GM04504 (cell line): ENCODE data around the gene GREB1L.
"Not testable (repeated sequence)": the region's sequence is repeated elsewhere in the genome, so short reads cannot be mapped to it uniquely, and the experiment has no call there.

Source experiments
- DNase-seq: peaks from one replicate; pipeline ENCODE4 v3.0.0-alpha.2; 2012; ENCODE audit warnings: low read depth

The GREB1L gene

DNA sequence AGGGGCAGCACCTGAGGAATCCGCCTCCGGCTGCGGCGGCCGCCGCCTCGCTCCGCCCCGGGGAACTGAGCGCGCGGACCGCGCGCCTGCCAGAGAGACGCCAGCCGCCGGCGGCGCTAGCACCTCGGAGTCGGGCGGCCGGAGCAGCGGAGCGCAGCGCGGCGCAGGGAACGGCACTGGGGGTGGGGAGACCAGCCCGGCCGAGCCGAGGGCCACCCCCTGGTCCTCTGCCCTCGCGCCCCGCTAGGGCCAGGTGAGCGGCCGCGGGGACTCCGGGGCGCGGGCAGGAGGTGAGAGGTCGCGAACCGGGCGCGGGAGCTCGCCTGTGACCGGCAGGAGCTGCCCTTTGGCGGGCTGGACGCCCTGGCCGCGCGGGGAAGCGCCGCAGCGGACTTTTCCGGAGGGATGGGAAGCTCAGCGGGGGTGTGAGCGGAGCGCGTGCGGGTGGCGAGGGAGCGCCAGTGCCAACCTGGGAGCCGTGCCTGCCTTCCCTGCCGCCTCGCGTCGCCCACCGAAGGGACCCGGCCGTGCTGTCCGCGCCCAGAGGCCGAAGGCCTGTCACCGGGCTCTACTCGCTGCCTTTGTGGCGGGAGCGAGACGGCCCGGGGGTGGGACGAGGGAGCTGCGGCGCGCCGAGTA is at the start of gene GREB1L:
Gene GREB1L, plus strand, starts transcription at position 92 of the 639 bp plus-strand sequence. CDS start 141,287 bp downstream, outside the sequence.
- DNase-seq = peak; percentile 48

DNA sequence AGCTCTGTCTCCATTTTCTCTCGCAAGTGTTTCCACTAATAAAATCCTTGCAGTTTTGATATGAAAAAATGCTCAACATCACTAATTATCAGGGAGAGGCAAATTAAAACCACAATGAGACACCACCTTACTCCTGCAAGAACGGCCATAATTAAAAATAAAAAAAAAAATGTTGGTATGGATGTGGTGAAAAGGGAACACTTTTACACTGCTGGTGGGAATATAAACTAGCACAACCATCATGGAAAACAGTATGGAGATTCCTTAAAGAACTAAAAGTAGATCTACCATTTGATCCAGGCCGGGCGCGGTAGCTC is 49.8 kb upstream of the GREB1L start:
- no peak for DNase-seq

DNA sequence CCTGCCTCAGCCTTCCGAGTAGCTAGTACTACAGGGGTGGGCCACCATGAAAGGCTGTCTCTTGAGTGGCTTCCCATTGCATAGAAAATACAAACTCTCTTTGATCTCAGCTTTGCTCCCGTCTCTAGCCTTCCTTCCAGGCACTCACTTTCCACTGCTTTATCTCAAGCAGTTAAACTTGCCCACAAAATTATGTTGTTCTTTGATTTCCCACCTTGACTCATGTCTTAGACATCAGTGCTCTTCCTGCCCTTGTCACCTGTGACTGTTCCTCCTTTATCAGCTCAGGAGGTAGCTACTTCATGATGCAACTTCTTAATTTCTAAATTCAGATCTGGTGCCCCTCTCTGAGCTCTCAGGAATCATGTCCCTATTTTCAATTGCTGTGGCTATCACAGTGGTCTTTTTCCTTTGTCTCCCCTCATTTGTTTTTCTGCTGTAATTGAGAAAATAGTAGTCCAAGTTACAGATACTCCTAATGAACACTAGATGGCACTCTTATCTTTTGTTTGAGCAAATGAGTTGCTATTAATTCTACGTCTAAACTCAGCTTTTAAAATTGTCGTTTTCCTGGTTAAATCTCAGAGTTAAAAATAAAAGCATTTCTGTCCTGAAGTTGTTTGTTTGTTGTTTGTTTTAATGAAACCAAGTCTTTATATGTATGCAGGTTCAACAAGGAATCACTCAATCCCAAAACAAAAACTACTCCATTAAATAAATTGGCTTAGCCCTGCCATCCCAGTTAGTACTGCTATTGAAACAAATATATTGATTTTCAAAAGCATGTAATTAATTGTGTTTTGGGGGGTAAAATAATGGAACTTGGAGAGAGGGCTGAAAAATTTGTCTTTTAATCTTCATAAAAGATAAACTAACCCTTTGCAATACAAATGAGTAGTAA is 46.9 kb upstream of the GREB1L start:
- DNase-seq = peak; percentile 15

DNA sequence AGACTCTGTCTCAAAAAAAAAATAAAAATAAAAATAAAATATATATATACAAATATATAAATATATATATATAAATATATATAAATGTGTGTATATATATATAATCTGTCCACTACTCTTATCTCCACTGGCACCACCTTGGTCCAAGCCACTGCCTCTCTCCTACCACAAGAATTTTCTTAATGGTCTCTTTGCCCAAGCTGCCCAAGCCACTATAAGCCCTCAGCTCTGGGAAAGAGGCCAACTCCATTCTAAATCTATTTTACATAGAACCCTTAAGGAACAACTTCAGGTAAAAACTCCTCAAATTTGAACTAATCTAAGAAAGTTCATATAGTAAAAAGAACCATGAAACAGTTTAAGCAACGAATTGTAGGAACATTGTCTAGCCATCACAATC is 45.6 kb upstream of the GREB1L start:
- no peak for DNase-seq

DNA sequence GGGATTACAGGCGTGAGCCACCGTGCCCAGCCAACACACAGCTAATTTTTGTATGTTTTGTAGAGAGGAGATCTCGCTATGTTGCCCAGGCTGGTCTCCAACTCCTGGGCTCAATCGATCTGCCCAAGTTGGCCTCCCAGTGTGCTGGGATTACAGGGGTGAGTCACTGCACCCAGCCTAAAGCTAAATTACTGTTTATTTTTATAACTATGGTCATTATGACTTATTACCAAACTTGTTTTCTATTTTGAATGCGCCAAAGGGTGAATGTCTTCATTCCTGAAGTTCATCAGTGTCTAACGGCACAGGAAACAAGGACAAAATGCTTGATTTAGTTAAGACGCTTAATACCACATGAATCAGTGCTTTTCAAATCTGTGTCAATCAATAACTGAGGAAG is 38.9 kb upstream of the GREB1L start:
- DNase-seq = no peak

DNA sequence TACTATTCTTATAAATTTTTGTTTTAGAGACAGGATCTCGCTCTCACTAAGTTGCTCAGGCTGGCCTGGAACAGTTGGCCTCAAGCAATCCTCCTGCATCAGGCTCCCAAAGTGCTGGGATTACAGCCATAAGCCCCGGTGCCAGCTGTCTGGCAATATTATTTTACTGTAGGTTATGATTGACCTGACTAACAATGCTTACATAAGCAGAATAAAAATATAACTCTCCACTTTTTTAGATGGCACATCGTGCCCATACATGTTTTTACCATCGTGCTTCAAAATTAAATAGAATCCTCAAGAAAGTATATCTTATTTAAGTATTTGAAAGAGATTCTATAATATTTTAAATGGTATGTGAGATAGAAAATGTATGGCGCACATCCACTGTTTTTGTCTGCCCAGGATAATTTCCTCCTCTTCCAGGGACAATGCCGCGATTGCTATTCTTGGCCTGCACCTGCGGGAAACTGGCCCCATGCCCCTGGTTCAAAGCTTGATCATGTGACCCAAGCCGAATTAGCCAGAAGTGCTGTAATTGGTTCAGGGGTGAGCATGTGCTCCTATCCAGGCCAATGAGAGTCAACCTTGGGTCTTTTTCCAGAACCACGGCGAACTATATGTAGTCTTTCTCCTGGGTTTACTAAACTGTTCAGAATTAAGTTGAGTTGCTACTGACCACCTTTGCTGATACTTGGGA is 38.3 kb upstream of the GREB1L start:
- no peak for DNase-seq

DNA sequence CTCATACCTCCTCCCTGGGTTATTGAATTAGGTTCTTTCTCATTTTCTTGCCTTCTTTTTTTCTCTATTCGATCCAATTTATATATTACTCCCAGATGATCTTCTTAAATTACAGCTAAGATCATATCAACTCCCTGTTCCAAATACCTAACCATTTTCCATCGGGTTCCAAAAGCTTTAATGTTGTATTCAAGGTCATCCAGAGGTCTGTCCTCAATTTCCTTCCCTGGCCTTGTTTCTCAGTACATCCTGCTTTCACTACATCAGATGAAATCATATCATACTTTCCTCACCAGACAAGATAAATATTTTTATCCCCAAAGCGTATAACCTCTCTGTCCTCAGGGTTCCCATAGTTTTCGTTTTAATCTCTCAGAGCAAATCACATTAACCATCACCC is 36.3 kb upstream of the GREB1L start:
- no peak for DNase-seq

DNA sequence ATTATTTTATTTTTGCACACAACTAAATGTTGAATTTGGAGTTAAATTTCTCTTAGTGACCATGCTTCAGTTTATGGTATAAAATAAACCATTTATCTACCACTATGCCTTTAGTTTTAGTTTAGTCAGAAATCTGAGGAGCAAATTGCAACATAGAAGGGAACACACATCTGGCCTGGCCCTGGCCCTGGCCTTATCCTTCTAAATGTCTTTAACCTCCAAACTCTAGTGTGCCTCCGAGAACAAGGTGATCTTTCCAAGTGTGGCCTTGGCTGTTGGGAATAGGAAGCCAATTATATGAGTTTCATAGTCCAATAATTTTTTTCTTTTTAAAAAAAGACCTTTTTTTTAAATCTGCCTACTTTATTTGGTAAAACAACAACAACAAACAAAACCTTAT is 31.8 kb upstream of the GREB1L start:
- no peak for DNase-seq

DNA sequence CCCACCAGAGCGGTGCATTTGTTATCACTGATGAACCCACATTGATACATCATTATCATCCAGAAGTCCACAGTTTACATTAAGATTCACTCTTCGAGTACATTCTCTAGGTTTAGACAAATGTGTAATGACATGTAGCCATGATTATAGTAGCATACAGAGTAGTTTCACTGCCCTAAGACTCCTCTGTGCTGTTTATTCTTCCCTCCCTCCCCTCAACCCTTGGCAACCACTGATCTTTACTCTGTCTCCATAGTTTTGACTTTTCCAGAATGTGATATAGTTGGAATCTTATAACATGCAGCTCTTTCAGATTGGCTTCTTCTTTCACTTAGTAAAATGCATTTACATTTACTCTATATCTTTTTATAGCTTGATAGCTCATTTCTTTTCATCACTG is 31.2 kb upstream of the GREB1L start:
- no peak for DNase-seq

DNA sequence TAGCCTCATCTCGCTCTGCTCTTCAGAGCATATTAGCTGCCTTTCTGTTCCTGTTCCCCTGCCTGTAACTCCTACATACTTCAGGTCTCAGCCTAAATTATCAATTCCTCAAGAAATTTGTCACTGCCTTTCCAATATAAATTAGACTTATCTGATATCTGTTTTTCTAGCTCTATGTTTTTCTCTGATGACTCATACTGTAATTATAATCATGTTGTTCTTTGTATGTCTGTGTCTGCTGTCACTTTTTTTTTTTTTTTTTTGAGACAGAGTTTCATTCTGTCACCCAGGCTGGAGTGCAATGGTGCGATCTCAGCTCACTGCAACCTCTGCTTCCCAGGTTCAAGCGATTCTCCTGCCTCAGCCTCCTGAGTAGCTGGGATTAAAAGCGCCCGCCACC is 27.6 kb upstream of the GREB1L start:
- DNase-seq = not testable (repeated sequence)

DNA sequence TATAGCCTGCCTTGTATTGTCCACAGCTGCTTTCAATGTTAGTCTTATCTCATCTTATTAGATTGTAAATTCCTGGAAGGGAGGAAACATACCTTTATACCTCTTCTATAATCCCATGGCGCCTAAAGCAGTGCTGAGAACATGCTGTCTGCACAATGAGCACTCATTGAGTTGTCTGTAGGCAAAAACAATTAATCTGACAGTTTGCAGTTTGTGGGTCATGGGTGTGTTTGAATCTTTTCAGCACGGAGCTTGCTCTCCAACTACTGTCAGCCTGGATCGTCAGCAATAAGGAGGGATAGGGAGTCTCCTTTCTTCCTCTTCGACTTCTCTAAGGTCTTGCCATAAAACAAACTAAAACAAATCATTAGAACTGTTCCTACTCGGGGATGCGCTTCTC is 26.5 kb upstream of the GREB1L start:
- DNase-seq = no peak

DNA sequence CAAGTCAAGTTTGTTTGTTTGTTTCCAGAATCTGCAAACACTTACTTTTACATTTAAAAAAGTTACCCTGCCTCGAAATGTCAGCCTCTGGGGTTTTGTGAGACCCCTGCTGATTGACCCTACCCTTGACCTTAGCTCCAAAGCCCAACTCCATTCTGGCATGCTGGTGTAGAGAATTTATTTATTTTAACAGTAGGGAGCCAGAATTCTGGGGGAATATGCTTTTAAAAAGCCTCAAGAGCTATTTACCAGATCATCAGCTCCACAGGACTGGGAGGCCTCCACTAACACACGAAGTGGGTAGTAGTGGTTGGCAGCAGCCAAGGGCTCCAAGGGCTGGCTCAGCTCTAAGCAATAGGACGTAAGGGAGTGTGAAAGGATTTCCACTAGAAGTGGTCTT is 23.2 kb upstream of the GREB1L start:
- DNase-seq = no peak

DNA sequence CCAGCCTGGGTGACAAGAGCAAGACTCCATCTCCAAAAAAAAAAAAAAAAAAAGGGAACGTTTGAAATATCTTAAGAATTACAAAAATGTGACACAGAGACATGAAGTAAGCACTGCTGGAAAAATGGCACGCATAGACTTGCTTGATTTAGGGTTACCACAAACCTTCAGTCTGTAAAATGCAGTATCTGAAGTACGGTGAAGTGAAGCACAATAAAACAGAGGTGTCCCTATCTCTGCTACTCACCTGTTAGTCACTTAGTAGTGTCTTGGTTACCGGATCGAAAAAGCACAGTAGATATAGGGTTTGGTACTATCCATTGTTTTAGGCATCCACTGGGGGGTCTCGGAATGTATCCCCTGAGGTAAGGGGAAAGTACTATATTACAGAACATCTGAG is 11.6 kb upstream of the GREB1L start:
- no peak for DNase-seq

DNA sequence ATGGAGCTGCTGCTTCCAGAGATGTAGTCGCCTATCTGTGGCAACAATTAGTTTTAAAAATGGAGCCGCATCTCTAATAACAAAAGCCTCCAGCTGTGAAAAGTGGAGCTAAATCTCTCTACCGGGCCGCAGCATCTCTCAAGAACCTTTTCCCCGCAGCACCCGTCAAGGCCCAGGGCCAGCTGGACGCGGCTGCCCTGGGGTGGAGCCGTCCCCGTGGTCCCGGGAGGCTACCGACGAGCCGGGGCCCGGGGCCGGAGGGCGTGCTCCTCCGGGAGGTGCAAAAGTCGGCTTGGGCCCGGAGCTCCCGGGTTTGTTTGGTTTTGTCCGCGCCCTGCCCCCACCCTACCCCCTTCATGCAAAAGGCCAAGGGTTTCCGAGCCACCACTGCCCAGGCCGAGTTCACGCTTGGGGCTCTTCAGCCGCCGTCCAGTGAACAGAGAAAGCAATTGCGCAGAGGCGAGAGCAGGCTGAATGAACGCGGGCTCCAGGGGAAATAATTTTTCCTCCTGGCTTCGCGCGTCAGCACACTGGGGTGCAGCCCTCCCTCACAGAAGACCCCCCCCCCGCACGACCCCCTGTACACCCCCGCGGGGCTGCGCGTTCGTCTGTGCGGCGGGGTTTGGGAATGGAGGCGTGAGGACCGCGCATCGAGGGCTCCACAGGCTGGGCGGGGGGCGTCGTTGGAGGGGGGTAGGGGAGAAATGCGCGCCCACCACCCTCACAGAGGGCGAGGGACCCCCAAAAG is 557 bp upstream of the GREB1L start:
- DNase-seq = no peak

DNA sequence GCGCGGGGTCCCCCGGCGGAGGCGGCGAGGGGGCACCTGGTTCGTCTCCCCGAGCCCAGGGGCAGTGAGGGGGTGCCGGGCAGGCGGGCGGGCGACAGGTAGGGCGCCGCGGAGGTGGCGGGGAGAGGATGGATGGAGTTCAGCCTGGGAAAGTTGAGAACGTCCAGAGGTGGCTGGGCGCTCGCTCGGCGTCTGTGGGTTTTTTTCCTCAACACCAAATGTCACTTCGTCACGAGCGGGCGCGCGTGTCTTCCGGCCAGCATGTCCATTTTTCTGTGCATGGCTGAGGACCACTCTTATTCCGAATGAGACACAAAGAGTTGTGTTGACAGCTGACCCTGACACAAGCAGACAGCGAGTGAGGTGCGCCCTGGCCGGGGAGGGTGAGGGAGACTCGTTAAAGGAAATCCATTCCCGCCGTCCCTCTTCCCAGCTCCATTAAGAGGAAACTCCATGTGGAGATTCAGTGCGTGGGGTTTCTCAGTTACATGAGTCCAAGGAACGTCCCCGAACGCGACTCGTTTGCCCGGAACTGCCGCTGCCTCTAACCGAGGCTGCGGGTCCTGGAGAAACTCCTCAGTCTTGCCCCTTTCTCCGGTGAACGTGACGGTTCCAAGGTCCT is 859 bp downstream of the GREB1L start:
- no peak for DNase-seq

DNA sequence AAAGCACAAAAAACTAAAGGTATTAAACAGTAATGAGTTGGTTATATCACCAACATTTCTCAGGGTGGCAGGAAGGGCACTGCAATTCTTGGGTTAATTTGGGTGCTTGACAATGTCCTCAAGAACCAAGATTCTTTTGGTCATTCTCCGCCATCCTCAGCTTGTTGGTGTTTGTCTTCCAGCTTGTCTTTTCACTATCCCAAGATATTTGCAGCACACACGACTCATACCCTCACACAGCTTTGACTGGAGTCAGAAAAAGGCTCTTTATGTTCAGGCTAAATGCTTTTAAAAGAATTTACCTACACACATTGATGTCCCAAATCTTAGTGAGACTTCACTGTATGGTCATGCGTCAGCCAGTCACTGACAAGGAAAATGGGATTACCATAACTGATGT is 12.5 kb downstream of the GREB1L start:
- no peak for DNase-seq

DNA sequence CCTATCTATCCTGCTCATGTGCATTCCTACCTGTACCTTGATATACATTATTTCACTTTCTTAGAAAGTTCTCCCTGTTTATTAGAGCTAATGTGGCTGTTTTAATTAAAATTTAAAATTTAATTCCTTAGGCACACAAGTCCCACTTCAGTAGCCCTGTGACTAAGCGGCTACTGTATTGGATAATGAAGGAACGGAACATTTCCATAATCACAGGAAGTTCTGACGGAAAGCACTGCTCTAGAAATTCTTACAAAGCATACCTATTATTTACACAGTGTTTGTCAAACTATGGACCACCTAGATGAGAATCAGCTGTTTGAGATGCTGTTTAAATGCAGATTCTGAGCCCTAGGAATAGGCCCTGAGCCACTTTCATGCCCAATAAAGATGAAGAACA is 13.2 kb downstream of the GREB1L start:
- no peak for DNase-seq

DNA sequence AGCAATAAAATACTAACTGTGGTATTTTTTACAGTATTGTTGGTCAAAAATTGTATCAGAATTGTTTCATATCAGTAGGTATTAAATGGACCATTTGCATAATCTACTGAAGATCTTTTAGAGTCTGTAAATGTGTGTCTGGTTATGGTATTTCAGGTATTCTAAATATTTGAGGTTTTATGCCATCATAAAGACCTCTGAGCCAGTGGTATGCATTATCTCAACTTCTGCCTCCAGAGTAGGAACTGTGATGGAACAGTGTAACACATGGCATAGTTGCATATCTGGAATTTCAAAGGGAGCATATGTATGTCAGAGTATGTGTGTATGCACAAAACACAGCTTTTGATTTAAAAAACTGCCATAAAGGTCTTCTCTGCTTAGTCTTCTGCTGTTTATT is 15.4 kb downstream of the GREB1L start:
- no peak for DNase-seq

DNA sequence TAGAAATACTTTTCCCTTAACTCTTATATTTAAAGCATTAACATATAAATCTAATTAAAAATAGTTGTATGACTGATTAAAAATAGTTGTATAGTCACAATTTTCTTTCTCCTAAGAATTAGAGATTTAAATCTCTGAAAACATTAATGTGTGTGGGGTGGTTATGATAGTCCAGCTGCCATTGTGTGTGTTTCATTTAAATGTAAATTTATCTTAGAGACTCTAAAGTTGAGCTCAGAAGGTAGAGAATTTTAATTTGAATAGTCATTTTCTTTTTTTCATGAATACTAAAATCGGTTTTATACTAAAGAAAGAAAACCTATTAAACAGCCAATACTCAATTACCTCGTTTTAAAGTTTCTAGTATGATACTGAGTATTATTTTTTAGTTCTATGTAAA is 18.6 kb downstream of the GREB1L start:
- DNase-seq = no peak

DNA sequence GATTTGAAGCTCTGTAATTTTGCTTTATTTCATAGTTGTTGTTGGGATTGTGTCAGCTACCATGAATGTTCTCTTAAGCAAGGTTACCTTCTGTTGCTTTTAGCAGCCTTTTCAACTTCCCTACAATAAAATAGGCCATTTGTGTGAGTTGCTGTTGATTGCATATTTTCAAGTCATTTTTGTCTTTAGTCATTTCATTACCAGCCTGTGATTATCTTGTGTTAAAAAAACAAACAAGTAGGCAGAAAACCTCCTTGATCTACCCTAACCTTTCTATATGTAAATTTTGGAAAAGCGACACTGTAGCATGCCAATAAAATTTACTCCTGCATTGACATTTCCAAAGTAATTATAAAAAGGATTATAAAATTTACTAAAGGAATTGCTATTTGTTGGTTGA is 19.3 kb downstream of the GREB1L start:
- DNase-seq = no peak

DNA sequence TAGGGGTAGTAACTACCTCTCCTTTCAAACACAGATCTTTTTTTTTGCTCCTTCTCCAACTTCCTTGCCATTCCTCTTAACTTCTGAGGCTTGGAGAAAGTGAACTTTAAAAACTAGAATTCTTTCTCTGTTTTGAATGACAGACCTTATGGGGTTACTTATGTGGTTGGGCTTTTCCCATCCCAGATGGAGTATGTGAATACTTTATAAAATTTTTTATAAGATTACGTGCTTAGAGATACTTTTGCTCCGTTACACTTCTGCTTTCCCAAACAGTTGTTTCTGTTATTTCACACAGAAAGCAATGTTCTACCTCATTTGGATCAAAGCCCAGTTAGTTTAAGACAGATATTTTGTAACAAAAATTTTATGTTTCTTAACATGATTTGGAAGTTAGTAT is 20.2 kb downstream of the GREB1L start:
- no peak for DNase-seq

DNA sequence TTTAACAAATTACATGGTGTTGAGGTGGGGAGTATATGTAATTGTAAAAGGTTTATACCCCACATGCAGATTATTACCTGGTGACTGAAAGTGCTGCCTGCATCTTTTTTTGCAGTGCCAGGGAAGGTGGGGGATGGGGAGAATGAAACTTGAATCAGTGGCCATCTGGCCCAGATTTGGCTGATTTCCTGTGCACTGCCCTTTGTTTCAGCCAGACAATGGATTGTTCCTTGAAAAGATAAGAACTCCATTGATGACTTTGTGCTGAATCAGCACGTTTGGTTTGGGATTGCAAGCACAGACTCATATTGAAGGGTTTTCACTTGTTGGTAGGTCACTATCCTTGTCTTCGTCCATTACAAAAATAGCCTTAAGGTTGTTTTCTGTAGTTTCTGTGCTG is 20.9 kb downstream of the GREB1L start:
- DNase-seq = no peak
